ENCODE measurements around the gene PTPRM. TPM values are rescaled to one million over a fixed set of nuclear protein-coding genes. Genes with fewer than 3 reads are reported as not detected.

Gene PTPRM
- total RNA-seq, 1 experiment from 2014 or later: 100.0 TPM

DNA sequence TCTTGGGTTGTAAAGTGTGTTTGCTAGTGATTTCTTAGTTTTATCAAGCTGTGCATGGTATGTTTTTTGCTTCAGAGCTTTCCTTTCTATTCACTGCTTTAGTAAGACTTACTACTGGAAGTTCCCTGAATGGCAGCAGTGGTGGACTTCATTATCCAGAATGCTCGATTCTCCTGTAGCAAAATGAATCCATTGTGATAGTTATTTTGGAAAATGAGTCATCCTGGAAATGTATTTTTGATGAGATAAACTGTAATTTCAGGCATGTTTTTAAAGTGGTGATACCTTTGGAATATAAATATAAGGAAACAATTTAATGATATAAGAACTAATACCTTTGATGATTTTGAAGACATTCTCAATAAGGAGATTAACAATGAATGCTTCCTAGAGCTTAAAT lies 387.1 kb downstream of the PTPRM start:
- no peak for TF ChIP-seq CTCF (IDR thresholded peaks at IDR 0.05; ENCODE audit: insufficient read depth in 1 of 2, low read depth in 1 of 2, low read length in 1 of 2, severe bottlenecking in 1 of 2, unreplicated experiment in 1 of 2)
- no peak overlapping the region for H3K4me3 Mint-ChIP-seq (ENCODE audit: unreplicated experiment)
- peaks cover 48% of the 10 kb centered on the region for H3K36me3 Mint-ChIP-seq (ENCODE audit: insufficient read depth, unreplicated experiment)
- Histone ChIP-seq H3K9me3 (no peaks in the 10 kb centered on the region), H3K27me3 (replicated peaks; ENCODE audit: control insufficient read depth, insufficient read depth, low read length) (no peaks in the 10 kb centered on the region), H3K36me3 (ENCODE audit: control insufficient read depth, insufficient read depth, low read length) (no peaks in the 10 kb centered on the region), H3K4me3 (ENCODE audit: low read depth, low read length) (no peak overlapping the region), H3K4me1 (no peaks in the 10 kb centered on the region)
- intact Hi-C loops (cut with micrococcal nuclease; ENCODE audit: unreplicated experiment): no loop called here
- ChIA-PET CTCF (no interaction called here), POLR2A (no interaction called here)
- DNase-seq: no peak
- BruUV-seq (replicated peaks): no TSS peak
- peaks cover 16% of the 10 kb centered on the region for H3K4me1 Mint-ChIP-seq (ENCODE audit: low read depth, unreplicated experiment)
- H3K9me3 Mint-ChIP-seq (ENCODE audit: unreplicated experiment): no peaks in the 10 kb centered on the region
- no peak overlapping the region for H3K27ac Mint-ChIP-seq (ENCODE audit: unreplicated experiment)
- H3K27me3 Mint-ChIP-seq (ENCODE audit: insufficient read depth, unreplicated experiment): no peaks in the 10 kb centered on the region

DNA sequence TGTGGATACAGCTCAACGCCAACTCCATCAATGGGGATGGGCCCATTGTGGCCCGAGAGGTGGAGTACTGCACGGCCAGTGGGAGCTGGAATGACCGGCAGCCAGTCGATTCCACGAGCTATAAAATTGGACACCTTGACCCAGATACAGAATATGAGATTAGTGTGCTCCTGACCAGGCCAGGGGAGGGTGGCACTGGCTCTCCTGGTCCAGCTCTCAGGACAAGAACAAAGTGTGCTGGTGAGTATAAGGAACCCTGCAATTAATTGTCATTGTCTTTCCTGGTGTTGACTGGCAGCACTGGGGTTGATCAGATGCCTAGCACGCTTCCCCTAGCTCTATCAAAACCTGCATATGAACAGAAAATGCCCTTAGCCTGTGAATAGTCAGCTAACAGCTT lies 388.1 kb downstream of the PTPRM start:
- Mint-ChIP-seq H3K27ac (ENCODE audit: unreplicated experiment) (no peak overlapping the region), H3K9me3 (ENCODE audit: unreplicated experiment) (no peaks in the 10 kb centered on the region), H3K27me3 (ENCODE audit: insufficient read depth, unreplicated experiment) (no peaks in the 10 kb centered on the region), H3K4me3 (ENCODE audit: unreplicated experiment) (no peak overlapping the region), H3K36me3 (ENCODE audit: insufficient read depth, unreplicated experiment) (peaks cover 41% of the 10 kb centered on the region), H3K4me1 (ENCODE audit: low read depth, unreplicated experiment) (peaks cover 16% of the 10 kb centered on the region)
- Histone ChIP-seq H3K9me3 (no peaks in the 10 kb centered on the region), H3K4me3 (ENCODE audit: low read depth, low read length) (no peak overlapping the region), H3K36me3 (ENCODE audit: control insufficient read depth, insufficient read depth, low read length) (no peaks in the 10 kb centered on the region), H3K4me1 (no peaks in the 10 kb centered on the region), H3K27me3 (replicated peaks; ENCODE audit: control insufficient read depth, insufficient read depth, low read length) (no peaks in the 10 kb centered on the region)
- intact Hi-C loops (cut with micrococcal nuclease; ENCODE audit: unreplicated experiment): no loop called here
- no peak for TF ChIP-seq CTCF (IDR thresholded peaks at IDR 0.05; ENCODE audit: insufficient read depth in 1 of 2, low read depth in 1 of 2, low read length in 1 of 2, severe bottlenecking in 1 of 2, unreplicated experiment in 1 of 2)
- no peak for DNase-seq
- ChIA-PET CTCF (no interaction called here), POLR2A (no interaction called here)
- no TSS peak for BruUV-seq (replicated peaks)

DNA sequence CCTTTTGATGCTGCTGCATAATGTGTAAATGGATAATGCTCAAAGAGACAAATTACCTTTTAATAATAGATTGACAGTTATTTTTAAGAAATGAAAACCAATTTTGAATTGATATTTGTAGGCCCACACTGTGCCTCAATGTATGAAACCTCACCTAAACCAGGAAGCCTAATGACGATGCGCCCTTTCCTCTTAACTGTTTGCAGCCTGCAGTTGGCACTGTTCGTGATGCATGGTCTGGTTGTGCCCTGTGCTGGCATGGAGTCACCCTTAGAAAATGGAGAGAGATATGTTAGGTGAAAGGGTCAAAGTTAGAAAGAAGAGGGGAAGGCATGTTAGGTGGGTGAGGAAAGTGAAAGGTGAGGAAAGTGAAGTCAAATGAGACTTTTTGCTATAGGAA lies 390.2 kb downstream of the PTPRM start:
- peaks cover 16% of the 10 kb centered on the region for H3K4me1 Mint-ChIP-seq (ENCODE audit: low read depth, unreplicated experiment)
- H3K9me3 Mint-ChIP-seq (ENCODE audit: unreplicated experiment): no peaks in the 10 kb centered on the region
- DNase-seq: no peak
- peaks cover 36% of the 10 kb centered on the region for H3K36me3 Mint-ChIP-seq (ENCODE audit: insufficient read depth, unreplicated experiment)
- no TSS peak for BruUV-seq (replicated peaks)
- intact Hi-C loops (cut with micrococcal nuclease; ENCODE audit: unreplicated experiment): no loop called here
- no peaks in the 10 kb centered on the region for H3K4me1 ChIP-seq
- H3K27me3 ChIP-seq (replicated peaks; ENCODE audit: control insufficient read depth, insufficient read depth, low read length): no peaks in the 10 kb centered on the region
- ChIA-PET POLR2A (no interaction called here), CTCF (no interaction called here)
- TF ChIP-seq CTCF (IDR thresholded peaks at IDR 0.05; ENCODE audit: insufficient read depth in 1 of 2, low read depth in 1 of 2, low read length in 1 of 2, severe bottlenecking in 1 of 2, unreplicated experiment in 1 of 2): no peak
- H3K36me3 ChIP-seq (ENCODE audit: control insufficient read depth, insufficient read depth, low read length): no peaks in the 10 kb centered on the region
- no peak overlapping the region for H3K4me3 ChIP-seq (ENCODE audit: low read depth, low read length)
- H3K4me3 Mint-ChIP-seq (ENCODE audit: unreplicated experiment): no peak overlapping the region
- no peaks in the 10 kb centered on the region for H3K9me3 ChIP-seq
- no peaks in the 10 kb centered on the region for H3K27me3 Mint-ChIP-seq (ENCODE audit: insufficient read depth, unreplicated experiment)
- no peak overlapping the region for H3K27ac Mint-ChIP-seq (ENCODE audit: unreplicated experiment)

All from Caco-2 (cell line).